Lower lobe of right lung (tissue), 2 donors: ENCODE measurements around the gene ATP7A. TPM values are rescaled to one million over a fixed set of nuclear protein-coding genes. Genes with fewer than 3 reads are reported as not detected.

Experiments used
- ATAC-seq, 2 donors: fragments of 200-7000 bp; cut with Tn5 transposase; one replicate each; pipeline ENCODE4 v1.9.1; 2020 to 2022; ENCODE audit warnings: mild to moderate bottlenecking in 2 of 2, moderate library complexity in 2 of 2
- DNase-seq: peaks from one replicate; pipeline ENCODE4 v3.0.0-alpha.2; 2020
- H3K27ac ChIP-seq: fragments of 200-600 bp; one replicate; pipeline ENCODE4 v1.8.0; 2022
- H3K27me3 ChIP-seq: fragments of 200-600 bp; one replicate; pipeline ENCODE4 v1.8.0; 2022; ENCODE audit warnings: low read depth
- H3K36me3 ChIP-seq: fragments of 200-600 bp; one replicate; pipeline ENCODE4 v1.8.0; 2022; ENCODE audit warnings: mild to moderate bottlenecking
- H3K4me1 ChIP-seq: fragments of 200-600 bp; one replicate; pipeline ENCODE4 v1.8.0; 2022
- H3K4me3 ChIP-seq: fragments of 200-600 bp; one replicate; pipeline ENCODE4 v1.8.0; 2022; ENCODE audit warnings: mild to moderate bottlenecking
- H3K9me3 ChIP-seq: fragments of 200-600 bp; one replicate; pipeline ENCODE4 v1.8.0; 2022
- CTCF ChIP-seq: fragments of 200-600 bp; IDR thresholded peaks from one replicate; pipeline ENCODE4 v1.8.0; 2022; ENCODE audit warnings: antibody characterized with exemption, mild to moderate bottlenecking
- intact Hi-C: fragments of 100-400 bp; cut with DNase I; formaldehyde crosslinking; loops from one replicate; pipeline ENCODE4 v1.11.0; 2022
- total RNA-seq: library from RNA; stranded (reverse); fragmentation: NEBNext Ultra II Directional; extraction: Animal tissue kit (Norgen Biotek cat#: 25700); gene quantifications from one replicate; pipeline ENCODE4 v1.2.1, GENCODE V29; 2021
- donor health status: DM: no; HTN: yes; CAD: no; lungs with severe emphysema.

The ATP7A gene
- total RNA-seq, 1 donor from 2014 or later, result 17.8 TPM

DNA sequence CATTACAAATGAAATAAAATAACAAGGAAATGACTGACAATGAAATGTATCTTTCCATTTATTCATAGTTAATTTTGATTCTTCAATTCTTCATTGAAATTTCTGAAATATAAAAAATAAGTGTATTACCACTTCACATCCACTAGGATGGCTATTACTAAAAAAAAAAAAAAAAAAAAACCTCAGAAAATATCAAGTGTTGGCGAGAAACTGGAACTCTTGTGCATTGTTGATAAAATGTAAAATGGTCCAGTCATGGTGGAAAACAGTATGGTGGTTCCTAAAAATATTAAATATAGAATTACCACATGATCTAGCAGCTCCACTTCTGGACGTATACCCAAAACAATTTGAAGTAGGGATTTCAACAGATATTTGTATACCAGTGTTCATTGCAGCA, 36.1 kb downstream of the ATP7A start:
- intact Hi-C loops, result no loop called here
- Histone ChIP-seq H3K27ac (no peak overlapping the region), H3K4me3 (no peak overlapping the region), H3K27me3 (no peaks in the 10 kb centered on the region), H3K4me1 (peaks cover 6% of the 10 kb centered on the region), H3K36me3 (no peaks in the 10 kb centered on the region), H3K9me3 (no peaks in the 10 kb centered on the region)
- ATAC-seq (no peak), DNase-seq (no peak)
- TF ChIP-seq CTCF, result no peak

GRCh38 chrX:77949840-77950239, 39.3 kb downstream of the ATP7A start:
- Histone ChIP-seq H3K4me1 (peaks cover 12% of the 10 kb centered on the region), H3K9me3 (no peaks in the 10 kb centered on the region), H3K4me3 (no peak overlapping the region), H3K27ac (no peak overlapping the region), H3K36me3 (no peaks in the 10 kb centered on the region), H3K27me3 (no peaks in the 10 kb centered on the region)
- TF ChIP-seq CTCF, result no peak
- ATAC-seq (no peak), DNase-seq (no peak)
- intact Hi-C loops, result no loop called here

- ATAC-seq (no peak), DNase-seq (no peak)
- TF ChIP-seq CTCF, result no peak
- intact Hi-C loops, result no loop called here
- Histone ChIP-seq H3K27me3 (no peaks in the 10 kb centered on the region), H3K36me3 (no peaks in the 10 kb centered on the region), H3K27ac (no peak overlapping the region), H3K9me3 (no peaks in the 10 kb centered on the region), H3K4me1 (peaks cover 12% of the 10 kb centered on the region), H3K4me3 (no peak overlapping the region)
Measured at GRCh38 chrX:77952173-77952572, 41.7 kb downstream of the ATP7A start.

DNA sequence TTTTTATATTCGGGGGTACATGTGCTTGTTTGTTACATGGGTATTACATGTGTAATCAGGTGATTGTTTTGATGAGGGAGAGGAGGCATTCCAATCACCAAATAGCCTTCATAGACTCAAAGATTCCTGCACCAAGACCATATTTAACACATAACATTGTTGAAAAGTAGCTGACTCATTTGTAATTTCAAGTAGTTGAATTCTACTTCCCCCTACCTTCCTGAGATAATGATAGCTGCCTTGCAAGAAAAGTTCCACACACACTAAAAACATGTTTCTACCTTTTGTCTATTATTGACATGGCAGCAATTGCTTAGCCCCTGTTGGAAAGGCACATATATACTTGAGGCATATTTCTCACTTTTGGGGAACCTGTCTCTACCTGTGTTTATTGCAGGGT, 42.8 kb downstream of the ATP7A start:
- no peak for ATAC-seq
- H3K27ac ChIP-seq, result no peak overlapping the region

GRCh38 chrX:77953708-77954107, 43.2 kb downstream of the ATP7A start:
- TF ChIP-seq CTCF, result no peak
- no peak overlapping the region for H3K4me3 ChIP-seq
- ATAC-seq, result no peak
- H3K9me3 ChIP-seq, result no peaks in the 10 kb centered on the region
- H3K4me1 ChIP-seq, result peaks cover 12% of the 10 kb centered on the region
- DNase-seq, result no peak
- no peaks in the 10 kb centered on the region for H3K36me3 ChIP-seq
- no peak overlapping the region for H3K27ac ChIP-seq
- intact Hi-C loops, result no loop called here
- H3K27me3 ChIP-seq, result no peaks in the 10 kb centered on the region

More for the DNA sequence above, 42.8 kb downstream of the ATP7A start:
- Histone ChIP-seq H3K4me1 (peaks cover 12% of the 10 kb centered on the region), H3K9me3 (no peaks in the 10 kb centered on the region), H3K4me3 (no peak overlapping the region), H3K27me3 (no peaks in the 10 kb centered on the region), H3K36me3 (no peaks in the 10 kb centered on the region)
- intact Hi-C loops, result no loop called here
- TF ChIP-seq CTCF, result no peak
- no peak for DNase-seq

DNA sequence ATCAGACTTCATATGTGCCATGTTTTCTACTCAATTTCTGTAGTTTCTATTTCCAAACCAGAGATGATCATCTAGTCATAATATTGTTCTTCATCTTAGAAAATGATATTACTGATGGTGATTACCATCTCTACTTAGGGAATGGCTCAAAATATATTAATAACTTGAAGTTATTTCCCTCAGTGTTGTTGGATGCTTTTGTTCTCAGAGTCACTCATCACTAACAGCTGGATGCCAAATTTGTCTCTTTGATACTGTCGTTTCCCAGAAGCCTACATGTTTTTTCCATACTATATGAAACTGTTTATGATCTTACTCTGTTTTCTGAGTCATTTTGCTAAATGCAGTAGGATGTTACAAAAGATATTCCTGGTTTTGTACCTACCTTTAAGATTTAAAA, 50.1 kb downstream of the ATP7A start:
- H3K4me3 ChIP-seq, result no peak overlapping the region
- no peak for TF ChIP-seq CTCF
- no peak for ATAC-seq
- H3K9me3 ChIP-seq, result no peaks in the 10 kb centered on the region
- intact Hi-C loops, result no loop called here
- H3K27me3 ChIP-seq, result no peaks in the 10 kb centered on the region
- DNase-seq, result no peak
- no peaks in the 10 kb centered on the region for H3K36me3 ChIP-seq
- no peak overlapping the region for H3K27ac ChIP-seq
- no peaks in the 10 kb centered on the region for H3K4me1 ChIP-seq
